DND-41 (cell line): Measurements from ENCODE around the gene RBFOX1.

ENCODE experiments used
- ATAC-seq: fragments of 200-7000 bp; cut with Tn5 transposase; 3 replicates; pipeline ENCODE4 v1.9.1; 2021; ENCODE audit warnings: low read depth; ENCODE audit not compliant: insufficient read depth
- DNase-seq: peaks from one replicate; pipeline ENCODE4 v3.0.0-alpha.2; 2020
- H2AFZ ChIP-seq: 2 replicates; pipeline ENCODE4 v1.6.0; 2012; ENCODE audit warnings: low read depth, low read length
- H3K27ac ChIP-seq: 2 replicates; pipeline ENCODE4 v1.5.1; 2012; ENCODE audit warnings: low read length, inconsistent platforms
- H3K27me3 ChIP-seq: fragments of 200-600 bp; sonication (generic); 2 replicates; pipeline ENCODE4 v1.6.0; 2012; ENCODE audit warnings: low read length, mild to moderate bottlenecking, inconsistent platforms; ENCODE audit not compliant: insufficient read depth, poor library complexity
- H3K36me3 ChIP-seq: 2 replicates; pipeline ENCODE4 v1.5.1; 2012; ENCODE audit warnings: low read length, inconsistent platforms; ENCODE audit not compliant: insufficient read depth
- H3K4me1 ChIP-seq: 2 replicates; pipeline ENCODE4 v1.5.1; 2012; ENCODE audit warnings: mild to moderate bottlenecking, low read length; ENCODE audit not compliant: insufficient read depth
- H3K4me2 ChIP-seq: 2 replicates; pipeline ENCODE4 v1.6.0; 2012; ENCODE audit warnings: mild to moderate bottlenecking, moderate library complexity, low read length, inconsistent platforms; ENCODE audit not compliant: insufficient read depth
- H3K4me3 ChIP-seq, 2 experiments: fragments of 200-600 bp in 1 of 2; shearing (Covaris generic) in 1 of 2; 2 replicates each; pipeline ENCODE4 v1.5.1; 2012 to 2016; ENCODE audit warnings: inconsistent platforms in 2 of 2, low read length in 2 of 2, mild to moderate bottlenecking in 2 of 2, low read depth in 1 of 2, moderate library complexity in 1 of 2
- H3K79me2 ChIP-seq: 2 replicates; pipeline ENCODE4 v1.6.0; 2012; ENCODE audit warnings: low read length, inconsistent platforms; ENCODE audit not compliant: insufficient read depth
- H3K9ac ChIP-seq: 2 replicates; pipeline ENCODE4 v1.6.0; 2012; ENCODE audit warnings: low read depth, mild to moderate bottlenecking, inconsistent platforms, low read length, moderate library complexity
- H3K9me3 ChIP-seq: 2 replicates; pipeline ENCODE4 v1.5.1; 2012; ENCODE audit warnings: low read length, moderate library complexity, mild to moderate bottlenecking, inconsistent platforms; ENCODE audit not compliant: insufficient read depth, severe bottlenecking
- H4K20me1 ChIP-seq: 2 replicates; pipeline ENCODE4 v1.6.0; 2012; ENCODE audit warnings: low read length; ENCODE audit not compliant: insufficient read depth
- CTCF ChIP-seq: IDR thresholded peaks from 2 replicates; pipeline ENCODE4 v1.5.1; 2012; ENCODE audit warnings: borderline replicate concordance, low read length, moderate library complexity, mild to moderate bottlenecking; ENCODE audit not compliant: poor library complexity, severe bottlenecking; ENCODE audit errors: extremely low read depth
- EZH2 ChIP-seq: IDR thresholded peaks from 3 replicates; pipeline ENCODE4 v1.6.1; 2012; ENCODE audit warnings: borderline replicate concordance, low read depth, mild to moderate bottlenecking, moderate library complexity, low read length, inconsistent platforms; ENCODE audit not compliant: severe bottlenecking

The RBFOX1 gene

GRCh38 chr16:7289299-7289698 is 43.3 kb upstream of the RBFOX1 start:
- Histone ChIP-seq H3K4me2 (no peak overlapping the region), H3K79me2 (no peaks in the 10 kb centered on the region), H2AFZ (no peak overlapping the region), H4K20me1 (no peaks in the 10 kb centered on the region), H3K4me1 (no peaks in the 10 kb centered on the region), H3K27me3 (no peaks in the 10 kb centered on the region), H3K9ac (no peak overlapping the region), H3K27ac (no peak overlapping the region), H3K9me3 (peaks cover 4% of the 10 kb centered on the region), H3K4me3 (no peak overlapping the region), H3K36me3 (no peaks in the 10 kb centered on the region)
- DNase-seq: no peak
- no peak for ATAC-seq
- TF ChIP-seq CTCF (no peak), EZH2 (no peak)

- Histone ChIP-seq H3K27ac (no peak overlapping the region), H3K4me2 (no peak overlapping the region), H3K9me3 (no peaks in the 10 kb centered on the region), H3K79me2 (no peaks in the 10 kb centered on the region), H3K4me3 (no peak overlapping the region), H2AFZ (no peak overlapping the region), H3K9ac (no peak overlapping the region), H4K20me1 (no peaks in the 10 kb centered on the region), H3K36me3 (no peaks in the 10 kb centered on the region), H3K4me1 (no peaks in the 10 kb centered on the region), H3K27me3 (no peaks in the 10 kb centered on the region)
- no peak for TF ChIP-seq CTCF
- TF ChIP-seq EZH2: no peak
- DNase-seq: no peak
- no peak for ATAC-seq
These were observed 42.0 kb upstream of the RBFOX1 start for GRCh38 chr16:7290682-7291081.

GRCh38 chr16:7294020-7294419 is 38.6 kb upstream of the RBFOX1 start:
- H3K4me3 ChIP-seq: no peak overlapping the region
- no peaks in the 10 kb centered on the region for H3K36me3 ChIP-seq
- H4K20me1 ChIP-seq: no peaks in the 10 kb centered on the region
- no peak overlapping the region for H3K9ac ChIP-seq
- ATAC-seq (no peak), DNase-seq (no peak)
- TF ChIP-seq CTCF (no peak), EZH2 (no peak)
- H3K27me3 ChIP-seq: no peaks in the 10 kb centered on the region
- no peak overlapping the region for H3K27ac ChIP-seq
- no peak overlapping the region for H3K4me2 ChIP-seq
- H3K4me1 ChIP-seq: no peaks in the 10 kb centered on the region
- no peaks in the 10 kb centered on the region for H3K9me3 ChIP-seq
- no peak overlapping the region for H2AFZ ChIP-seq
- H3K79me2 ChIP-seq: no peaks in the 10 kb centered on the region

GRCh38 chr16:7303052-7303610 is 29.5 kb upstream of the RBFOX1 start:
- TF ChIP-seq CTCF: no peak
- TF ChIP-seq EZH2: no peak
- no peak overlapping the region for H2AFZ ChIP-seq
- no peaks in the 10 kb centered on the region for H4K20me1 ChIP-seq
- no peaks in the 10 kb centered on the region for H3K79me2 ChIP-seq
- H3K27ac ChIP-seq: no peak overlapping the region
- no peaks in the 10 kb centered on the region for H3K27me3 ChIP-seq
- no peak overlapping the region for H3K4me3 ChIP-seq
- DNase-seq (no peak), ATAC-seq (no peak)
- H3K4me2 ChIP-seq: no peak overlapping the region
- no peaks in the 10 kb centered on the region for H3K36me3 ChIP-seq
- no peak overlapping the region for H3K9ac ChIP-seq
- H3K9me3 ChIP-seq: no peaks in the 10 kb centered on the region
- no peaks in the 10 kb centered on the region for H3K4me1 ChIP-seq
